Measurements from ENCODE around the gene IL22RA2. TPM values are rescaled to one million over a fixed set of nuclear protein-coding genes. Genes with fewer than 3 reads are reported as not detected.
"Not testable (repeated sequence)": the region's sequence is repeated elsewhere in the genome, so short reads cannot be mapped to it uniquely, and the experiment has no call there.

The IL22RA2 gene
- total and polyA plus RNA-seq, 7 donors = not detected

DNA sequence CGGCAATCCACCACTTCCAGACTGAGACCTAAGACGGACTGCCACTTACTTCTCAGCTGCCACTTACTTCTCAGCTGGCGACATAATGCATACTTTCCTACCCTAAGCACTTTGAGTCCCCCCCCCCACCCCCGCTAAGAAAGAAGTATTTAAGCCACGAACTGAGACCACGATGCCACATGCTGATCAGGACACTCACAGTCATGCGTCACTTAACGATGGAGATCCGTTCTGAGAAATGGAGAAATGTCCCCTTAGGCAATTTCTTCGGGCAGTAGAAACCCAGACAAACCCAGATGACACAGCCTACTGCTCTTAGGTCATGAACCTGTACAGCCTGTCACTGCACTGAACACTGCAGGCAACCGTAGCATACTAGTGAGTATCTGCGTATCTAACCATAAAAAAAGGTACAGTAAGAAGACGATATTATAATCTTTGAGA lies 45.1 kb upstream of the IL22RA2 start:
- Histone ChIP-seq H3K36me3 (ENCODE audit: insufficient read depth in 1 of 2, low read depth in 1 of 2) (no peaks in the 10 kb centered on the region), H3K27me3 (ENCODE audit: insufficient read depth in 3 of 3, low read length in 2 of 3) (no peaks in the 10 kb centered on the region), H3K4me1 (peaks cover 50% of the 10 kb centered on the region), H3K27ac (peak overlapping the region; percentile 100), H3K4me3 (peak overlapping the region; percentile 93), H3K9me3 (no peaks in the 10 kb centered on the region)
- intact Hi-C loops (cut with DNase I) = loop anchor here (10.0 kb wide), 1 partner anchor 646 kb away; the partner anchor contains the start of gene TNFAIP3 (in 2 of the 2)
- TF ChIP-seq, protein P1, sequence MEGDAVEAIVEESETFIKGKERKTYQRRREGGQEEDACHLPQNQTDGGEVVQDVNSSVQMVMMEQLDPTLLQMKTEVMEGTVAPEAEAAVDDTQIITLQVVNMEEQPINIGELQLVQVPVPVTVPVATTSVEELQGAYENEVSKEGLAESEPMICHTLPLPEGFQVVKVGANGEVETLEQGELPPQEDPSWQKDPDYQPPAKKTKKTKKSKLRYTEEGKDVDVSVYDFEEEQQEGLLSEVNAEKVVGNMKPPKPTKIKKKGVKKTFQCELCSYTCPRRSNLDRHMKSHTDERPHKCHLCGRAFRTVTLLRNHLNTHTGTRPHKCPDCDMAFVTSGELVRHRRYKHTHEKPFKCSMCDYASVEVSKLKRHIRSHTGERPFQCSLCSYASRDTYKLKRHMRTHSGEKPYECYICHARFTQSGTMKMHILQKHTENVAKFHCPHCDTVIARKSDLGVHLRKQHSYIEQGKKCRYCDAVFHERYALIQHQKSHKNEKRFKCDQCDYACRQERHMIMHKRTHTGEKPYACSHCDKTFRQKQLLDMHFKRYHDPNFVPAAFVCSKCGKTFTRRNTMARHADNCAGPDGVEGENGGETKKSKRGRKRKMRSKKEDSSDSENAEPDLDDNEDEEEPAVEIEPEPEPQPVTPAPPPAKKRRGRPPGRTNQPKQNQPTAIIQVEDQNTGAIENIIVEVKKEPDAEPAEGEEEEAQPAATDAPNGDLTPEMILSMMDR (IDR thresholded peaks at IDR 0.05) = no peak
- ATAC-seq = peak; percentile 82 to 89 (median 86)
- 0% methylated on average over 13 of the region's 13 CpGs for whole genome bisulfite sequencing, 3 donors
- peak; percentile 37 to 67 for DNase-seq

DNA sequence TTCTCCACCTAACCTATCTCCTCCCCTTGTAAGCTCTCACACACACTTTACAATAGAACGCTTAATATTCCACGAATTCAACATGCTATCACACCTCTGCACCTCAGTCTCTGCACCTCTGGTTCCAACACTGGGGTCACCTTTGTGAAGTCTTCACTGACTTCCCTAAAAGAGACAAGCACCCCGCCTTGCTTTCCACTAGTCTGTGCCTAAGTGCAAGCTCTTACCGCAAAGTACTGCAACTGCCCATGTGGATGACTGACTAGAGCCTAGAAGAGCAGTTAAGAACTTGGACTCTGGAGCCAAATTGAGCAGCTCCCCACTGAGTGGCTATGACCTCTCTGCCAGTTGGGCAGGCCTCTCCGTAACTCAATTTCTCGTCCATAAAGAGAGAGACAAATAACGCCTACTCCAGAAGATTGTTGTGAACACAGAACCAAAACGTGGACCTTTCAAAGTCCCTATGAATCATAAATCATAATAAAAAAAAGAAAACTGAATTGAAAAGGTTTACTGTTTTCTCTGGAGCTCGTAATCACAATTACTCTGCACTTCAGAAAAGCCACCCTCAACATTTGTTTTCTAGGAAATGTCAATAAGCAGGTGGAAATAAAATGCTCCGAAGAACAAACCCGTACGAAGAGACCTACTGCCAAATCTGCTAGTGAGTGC lies 44.5 kb upstream of the IL22RA2 start:
- H3K9me3 ChIP-seq = no peaks in the 10 kb centered on the region
- TF ChIP-seq, protein P1 (IDR thresholded peaks at IDR 0.05) = no peak
- H3K27me3 ChIP-seq (ENCODE audit: insufficient read depth in 3 of 3, low read length in 2 of 3) = no peaks in the 10 kb centered on the region
- peak overlapping the region; percentile 93 for H3K4me3 ChIP-seq
- 16 to 19% (median 16%) methylated on average over 12 of the region's 12 CpGs for WGBS, 3 donors
- H3K36me3 ChIP-seq (ENCODE audit: insufficient read depth in 1 of 2, low read depth in 1 of 2) = no peaks in the 10 kb centered on the region
- H3K27ac ChIP-seq = peak overlapping the region; percentile 100
- DNase-seq (peak in 1 of 2 donors; percentile 59), ATAC-seq (peak; percentile 21 to 55 (median 32))
- peaks cover 56% of the 10 kb centered on the region for H3K4me1 ChIP-seq
- intact Hi-C loops (cut with DNase I) = loop anchor here (10.0 kb wide), 1 partner anchor 647 kb away; the partner anchor contains the start of gene TNFAIP3 (in 2 of the 2)

DNA sequence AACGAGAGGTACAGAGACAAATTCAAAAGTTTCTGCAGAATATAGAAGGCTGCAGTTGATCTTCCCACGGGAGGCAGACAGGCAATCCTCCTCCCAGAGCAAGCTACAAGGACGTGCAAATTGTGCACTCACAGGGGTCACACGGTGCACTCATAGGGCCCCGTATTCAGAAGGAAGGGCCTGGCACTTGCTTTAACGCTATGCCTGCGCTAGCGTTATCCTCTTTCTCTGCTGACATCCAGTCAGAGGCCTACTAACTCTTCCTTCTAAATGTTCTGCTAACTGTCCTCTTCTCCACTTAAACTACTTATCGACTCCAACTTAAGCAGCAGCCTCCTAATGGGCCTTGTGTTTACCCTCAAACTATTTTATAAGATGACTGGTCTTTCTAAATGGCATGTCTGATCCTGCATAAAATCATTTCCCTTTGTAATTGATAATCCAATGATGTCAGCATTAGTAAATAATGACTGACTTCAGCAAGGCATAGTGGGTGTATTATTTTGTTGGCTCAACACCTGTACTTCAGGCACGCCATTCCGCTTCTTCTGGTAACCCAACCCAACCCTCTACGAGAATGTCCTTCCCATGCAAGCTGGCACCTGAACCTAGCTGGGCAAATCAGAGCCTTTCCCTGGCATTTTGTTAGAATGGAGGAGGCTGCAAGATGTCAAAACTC lies 43.6 kb upstream of the IL22RA2 start:
- H3K4me3 ChIP-seq = peak overlapping the region; percentile 93
- no peaks in the 10 kb centered on the region for H3K36me3 ChIP-seq (ENCODE audit: insufficient read depth in 1 of 2, low read depth in 1 of 2)
- TF ChIP-seq, protein P1 (IDR thresholded peaks at IDR 0.05) = no peak
- peak in 3 of 4 donors; percentile 9 to 28 (median 24) for ATAC-seq
- H3K9me3 ChIP-seq = no peaks in the 10 kb centered on the region
- no peaks in the 10 kb centered on the region for H3K27me3 ChIP-seq (ENCODE audit: insufficient read depth in 3 of 3, low read length in 2 of 3)
- peak overlapping the region; percentile 100 for H3K27ac ChIP-seq
- no peak for DNase-seq
- 32 to 47% (median 36%) methylated on average over 12 of the region's 12 CpGs for WGBS, 3 donors
- H3K4me1 ChIP-seq = peaks cover 65% of the 10 kb centered on the region
- intact Hi-C loops (cut with DNase I) = loop anchor here (10.0 kb wide), 1 partner anchor 648 kb away; the partner anchor contains the start of gene TNFAIP3 (in 2 of the 2)

DNA sequence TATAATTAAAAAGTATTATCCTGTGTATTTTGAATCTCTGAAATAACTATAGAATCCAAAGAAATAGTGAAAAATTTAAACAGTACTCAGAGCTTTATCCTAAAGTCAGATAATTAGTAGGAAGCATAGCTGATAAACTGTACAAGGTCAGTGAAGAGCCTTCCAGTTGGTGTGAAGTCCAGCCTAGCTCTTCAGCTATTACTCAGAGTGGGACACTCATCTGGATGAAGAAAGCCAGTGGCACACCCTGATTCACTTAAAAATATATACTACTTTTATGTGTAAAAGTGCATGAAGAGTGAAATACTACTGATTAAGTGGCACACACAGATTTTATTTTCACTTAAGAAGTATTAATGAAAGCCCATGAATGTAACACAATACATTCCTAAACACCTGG lies 42.7 kb upstream of the IL22RA2 start:
- peak overlapping the region; percentile 93 for H3K4me3 ChIP-seq
- intact Hi-C loops (cut with DNase I) = loop anchor here (10.0 kb wide), 1 partner anchor 649 kb away; the partner anchor contains the start of gene TNFAIP3 (in 2 of the 2)

DNA sequence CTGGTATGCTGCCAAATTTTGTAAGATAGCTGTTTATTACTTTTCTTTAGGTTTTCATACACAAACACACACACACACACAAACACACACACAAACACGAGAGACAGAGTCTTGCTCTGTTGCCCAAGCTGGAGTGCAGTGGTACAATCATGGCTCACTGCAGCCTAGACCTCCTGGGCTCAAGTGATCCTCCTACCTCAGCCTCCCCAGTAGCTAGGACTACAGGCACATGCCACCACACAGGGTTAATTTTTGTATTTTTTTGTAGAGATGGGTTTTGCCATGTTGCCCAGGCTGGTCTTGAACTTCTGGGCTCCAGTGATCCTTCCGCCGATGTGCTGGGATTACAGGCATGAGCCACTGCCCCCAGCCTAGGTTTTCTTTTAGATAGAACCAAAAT lies 42.2 kb upstream of the IL22RA2 start:
- peak overlapping the region; percentile 93 for H3K4me3 ChIP-seq

More for the DNA sequence above, 42.7 kb upstream of the IL22RA2 start:
- Histone ChIP-seq H3K27ac (peak overlapping the region; percentile 100), H3K4me1 (peaks cover 74% of the 10 kb centered on the region), H3K36me3 (ENCODE audit: insufficient read depth in 1 of 2, low read depth in 1 of 2) (no peaks in the 10 kb centered on the region), H3K27me3 (ENCODE audit: insufficient read depth in 3 of 3, low read length in 2 of 3) (no peaks in the 10 kb centered on the region), H3K9me3 (no peaks in the 10 kb centered on the region)
- DNase-seq = no peak
- TF ChIP-seq, protein P1 (IDR thresholded peaks at IDR 0.05) = no peak
- no peak for ATAC-seq

More for the DNA sequence above, 42.2 kb upstream of the IL22RA2 start:
- 84 to 93% (median 92%) methylated on average over 3 of the region's 3 CpGs for WGBS, 3 donors
- intact Hi-C loops (cut with DNase I) = loop anchor here (10.0 kb wide), 1 partner anchor 649 kb away; the partner anchor contains the start of gene TNFAIP3 (in 2 of the 2)
- Histone ChIP-seq H3K27ac (peak overlapping the region; percentile 100), H3K4me1 (peaks cover 79% of the 10 kb centered on the region)
- not testable (repeated sequence) for DNase-seq; H3K27me3 ChIP-seq (ENCODE audit: insufficient read depth in 3 of 3, low read length in 2 of 3); H3K9me3 ChIP-seq; H3K36me3 ChIP-seq (ENCODE audit: insufficient read depth in 1 of 2, low read depth in 1 of 2); ATAC-seq

Measured in psoas muscle (tissue), 8 donors.